Measurements from ENCODE around the gene CNMD.

The CNMD gene

DNA sequence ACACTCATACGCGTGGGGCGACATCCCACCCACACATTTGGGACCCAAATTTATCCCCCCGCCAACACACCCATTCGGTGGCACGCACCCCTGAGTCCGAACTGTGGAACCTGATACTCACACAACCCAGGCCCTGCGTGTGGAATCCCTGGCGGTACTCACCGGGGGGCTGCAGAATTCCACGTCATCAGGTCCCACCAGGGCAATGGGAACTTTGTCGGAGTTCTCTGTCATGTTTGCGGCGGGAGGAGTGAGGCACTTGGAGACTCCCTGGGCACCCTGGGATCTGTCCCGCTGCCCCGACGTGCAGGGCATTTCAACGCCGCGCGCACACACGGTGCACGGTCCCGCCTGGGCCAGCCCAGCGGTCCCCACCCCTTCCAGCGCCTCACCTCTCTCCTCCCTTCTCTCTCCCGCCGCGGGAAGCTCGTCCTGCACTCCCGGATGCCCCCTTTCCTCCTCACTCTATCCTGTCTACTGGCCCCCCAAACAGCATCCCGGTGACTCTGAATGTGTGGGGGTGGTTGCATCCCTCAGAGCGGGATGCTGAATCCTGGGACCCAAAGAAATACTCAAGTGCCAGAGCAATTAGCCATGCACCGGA lies at the start of gene CNMD:
Gene CNMD (minus strand): TSS at position 353 of the 604 bp plus-strand sequence. CDS start 119 bp downstream, at position 234.
- Mint-ChIP-seq H3K27me3 (peaks cover 37% of the 10 kb centered on the region), H3K27ac (no peak within 1 kb of the TSS), H3K4me3 (peak within 1 kb of the TSS; percentile 80), H3K4me1 (ENCODE audit: low read depth) (peaks cover 4% of the 10 kb centered on the region), H3K36me3 (no peaks in the 10 kb centered on the region), H3K9me3 (ENCODE audit: low read depth) (no peaks in the 10 kb centered on the region)

DNA sequence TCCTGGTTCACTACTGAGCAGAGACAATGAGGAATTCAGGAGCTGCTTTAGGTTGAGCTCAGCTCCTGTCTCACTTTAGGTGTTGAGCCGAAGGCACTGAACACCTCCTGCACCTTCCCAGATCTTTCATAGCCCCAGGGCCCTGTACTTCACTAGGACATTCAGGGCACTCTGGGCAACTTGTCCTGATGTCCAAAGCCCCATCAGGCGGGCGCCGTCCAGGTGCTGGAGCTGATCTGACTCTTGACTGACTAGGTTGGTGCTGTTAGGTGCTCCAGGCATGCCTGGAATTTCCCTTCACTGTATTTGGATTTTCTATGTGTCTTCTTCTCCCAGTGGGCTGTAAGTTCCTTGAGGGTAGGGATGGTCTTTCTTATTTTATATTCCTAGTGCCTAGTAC lies 48.4 kb upstream of the CNMD start:
- Mint-ChIP-seq H3K9me3 (ENCODE audit: low read depth) (no peaks in the 10 kb centered on the region), H3K4me1 (ENCODE audit: low read depth) (no peaks in the 10 kb centered on the region), H3K27ac (no peak overlapping the region), H3K36me3 (no peaks in the 10 kb centered on the region), H3K4me3 (no peak overlapping the region), H3K27me3 (no peaks in the 10 kb centered on the region)

DNA sequence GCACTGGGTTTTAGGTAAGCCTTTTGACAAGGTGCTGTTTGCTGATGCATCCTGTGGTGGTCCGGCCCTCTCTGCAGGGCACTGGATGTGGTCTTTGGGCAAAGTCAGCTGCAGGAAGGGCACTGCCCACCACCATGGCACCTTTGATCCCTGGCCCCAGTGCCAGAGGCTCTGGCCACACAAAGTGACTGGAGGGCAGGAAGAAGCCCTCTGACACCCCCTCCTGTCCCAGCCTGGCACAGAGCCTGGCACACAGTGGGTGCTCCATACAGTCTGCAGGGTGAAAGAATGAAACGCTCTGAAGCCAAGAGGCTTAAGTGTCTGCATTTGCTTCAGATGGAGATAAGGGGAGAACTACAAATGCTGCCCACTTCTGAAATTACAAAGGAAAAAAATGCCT lies 47.6 kb upstream of the CNMD start:
- Mint-ChIP-seq H3K27me3 (no peaks in the 10 kb centered on the region), H3K36me3 (no peaks in the 10 kb centered on the region), H3K4me1 (ENCODE audit: low read depth) (no peaks in the 10 kb centered on the region)

GRCh38 chr13:52786766-52787165 lies 47.1 kb upstream of the CNMD start:
- H3K4me3 Mint-ChIP-seq = no peak overlapping the region
- no peaks in the 10 kb centered on the region for H3K4me1 Mint-ChIP-seq (ENCODE audit: low read depth)
- no peaks in the 10 kb centered on the region for H3K27me3 Mint-ChIP-seq
- no peak overlapping the region for H3K27ac Mint-ChIP-seq
- no peaks in the 10 kb centered on the region for H3K9me3 Mint-ChIP-seq (ENCODE audit: low read depth)
- H3K36me3 Mint-ChIP-seq = no peaks in the 10 kb centered on the region

More for the DNA sequence above, 47.6 kb upstream of the CNMD start:
- no peak overlapping the region for H3K4me3 Mint-ChIP-seq
- no peak overlapping the region for H3K27ac Mint-ChIP-seq
- H3K9me3 Mint-ChIP-seq (ENCODE audit: low read depth) = no peaks in the 10 kb centered on the region

GRCh38 chr13:52785739-52786138 lies 46.1 kb upstream of the CNMD start:
- Mint-ChIP-seq H3K27ac (no peak overlapping the region), H3K4me3 (no peak overlapping the region), H3K27me3 (no peaks in the 10 kb centered on the region), H3K4me1 (ENCODE audit: low read depth) (no peaks in the 10 kb centered on the region), H3K36me3 (no peaks in the 10 kb centered on the region), H3K9me3 (ENCODE audit: low read depth) (no peaks in the 10 kb centered on the region)

DNA sequence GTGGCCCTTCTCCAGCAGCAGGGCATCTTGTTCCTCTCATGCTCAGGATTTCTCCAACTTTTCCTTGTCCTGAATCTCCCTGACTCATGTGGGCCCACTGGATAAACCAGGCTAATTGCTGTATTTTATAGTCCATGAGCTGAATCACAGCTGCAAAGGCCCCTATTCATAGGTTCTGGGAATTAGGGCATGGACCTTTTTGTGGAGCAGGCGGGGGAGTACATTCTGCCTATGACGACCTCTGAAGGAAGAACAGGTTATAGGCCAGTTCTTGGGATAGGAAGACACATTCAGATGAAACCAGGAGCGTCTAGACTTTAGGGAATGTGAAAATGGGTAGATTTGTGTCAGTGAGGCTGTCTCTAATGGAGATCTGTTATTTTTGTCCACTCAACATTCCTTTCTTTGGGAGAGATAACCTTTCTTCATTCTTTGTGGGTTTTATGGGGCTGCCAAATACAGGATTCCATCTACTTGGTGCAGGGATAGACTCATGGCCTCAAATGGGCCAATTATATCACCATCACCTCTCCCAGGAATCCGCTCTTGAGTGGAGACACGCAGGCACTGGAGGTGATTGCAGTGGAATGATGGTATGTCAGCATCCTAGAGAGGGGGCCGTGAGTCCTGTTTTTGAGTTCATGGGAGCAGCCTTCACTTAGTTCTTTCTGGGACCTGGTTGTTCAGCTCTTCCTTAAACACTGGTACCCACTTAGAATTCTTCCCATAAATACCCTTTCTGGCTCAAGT lies 45.1 kb upstream of the CNMD start:
- Mint-ChIP-seq H3K27me3 (no peaks in the 10 kb centered on the region), H3K36me3 (no peaks in the 10 kb centered on the region), H3K9me3 (ENCODE audit: low read depth) (no peaks in the 10 kb centered on the region), H3K4me3 (no peak overlapping the region), H3K4me1 (ENCODE audit: low read depth) (no peaks in the 10 kb centered on the region), H3K27ac (no peak overlapping the region)

DNA sequence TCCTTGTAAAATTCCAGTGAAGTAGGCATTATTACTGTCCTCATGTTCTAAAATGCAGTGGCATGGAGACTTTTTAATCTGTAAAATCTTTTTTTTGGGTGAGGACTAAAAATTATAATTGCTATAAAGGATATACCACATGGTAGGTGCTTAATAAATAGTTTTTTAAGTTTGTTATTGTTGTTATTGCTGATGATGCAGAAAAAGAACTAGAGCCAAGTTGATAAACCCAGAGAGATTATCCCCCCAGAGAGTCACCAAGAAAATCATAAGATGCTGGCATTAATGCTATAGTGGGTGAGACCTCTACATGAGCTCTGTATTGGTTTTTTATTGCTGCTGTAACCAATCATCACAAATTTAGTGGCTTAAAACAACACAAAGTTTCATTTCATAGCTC lies 44.3 kb upstream of the CNMD start:
- H3K36me3 Mint-ChIP-seq = no peaks in the 10 kb centered on the region
- H3K27ac Mint-ChIP-seq = no peak overlapping the region
- no peaks in the 10 kb centered on the region for H3K4me1 Mint-ChIP-seq (ENCODE audit: low read depth)
- no peak overlapping the region for H3K4me3 Mint-ChIP-seq
- H3K27me3 Mint-ChIP-seq = no peaks in the 10 kb centered on the region
- H3K9me3 Mint-ChIP-seq (ENCODE audit: low read depth) = no peaks in the 10 kb centered on the region

GRCh38 chr13:52782471-52783448 lies 43.1 kb upstream of the CNMD start:
- Mint-ChIP-seq H3K27ac (no peak overlapping the region), H3K27me3 (peaks cover 4% of the 10 kb centered on the region), H3K9me3 (ENCODE audit: low read depth) (no peaks in the 10 kb centered on the region), H3K36me3 (no peaks in the 10 kb centered on the region), H3K4me3 (no peak overlapping the region), H3K4me1 (ENCODE audit: low read depth) (no peaks in the 10 kb centered on the region)

DNA sequence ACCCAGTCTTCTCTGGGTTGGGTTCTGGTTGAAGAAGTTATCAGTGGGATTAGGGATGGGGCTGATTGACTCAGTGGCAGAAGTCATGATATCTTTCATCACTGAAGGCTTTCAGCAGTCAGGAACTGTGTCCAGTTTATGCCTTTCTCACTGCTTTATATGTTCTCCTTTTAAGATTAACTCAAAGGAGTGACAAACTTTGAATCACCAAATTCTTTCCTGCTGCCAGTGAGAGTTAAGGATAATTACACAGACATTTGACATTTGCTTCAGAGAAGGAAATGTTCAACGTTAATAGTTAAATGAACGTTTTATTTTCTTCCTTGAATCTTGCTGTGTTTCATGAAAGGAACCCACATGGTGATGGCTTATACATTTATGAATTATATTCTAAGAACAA lies 41.0 kb upstream of the CNMD start:
- Mint-ChIP-seq H3K4me1 (ENCODE audit: low read depth) (no peaks in the 10 kb centered on the region), H3K36me3 (no peaks in the 10 kb centered on the region), H3K9me3 (ENCODE audit: low read depth) (no peaks in the 10 kb centered on the region), H3K4me3 (no peak overlapping the region), H3K27me3 (peaks cover 6% of the 10 kb centered on the region), H3K27ac (no peak overlapping the region)

GRCh38 chr13:52780092-52780491 lies 40.5 kb upstream of the CNMD start:
- H3K4me1 Mint-ChIP-seq (ENCODE audit: low read depth) = no peaks in the 10 kb centered on the region
- no peak overlapping the region for H3K27ac Mint-ChIP-seq
- H3K27me3 Mint-ChIP-seq = peaks cover 6% of the 10 kb centered on the region
- H3K4me3 Mint-ChIP-seq = no peak overlapping the region
- no peaks in the 10 kb centered on the region for H3K36me3 Mint-ChIP-seq
- no peaks in the 10 kb centered on the region for H3K9me3 Mint-ChIP-seq (ENCODE audit: low read depth)

DNA sequence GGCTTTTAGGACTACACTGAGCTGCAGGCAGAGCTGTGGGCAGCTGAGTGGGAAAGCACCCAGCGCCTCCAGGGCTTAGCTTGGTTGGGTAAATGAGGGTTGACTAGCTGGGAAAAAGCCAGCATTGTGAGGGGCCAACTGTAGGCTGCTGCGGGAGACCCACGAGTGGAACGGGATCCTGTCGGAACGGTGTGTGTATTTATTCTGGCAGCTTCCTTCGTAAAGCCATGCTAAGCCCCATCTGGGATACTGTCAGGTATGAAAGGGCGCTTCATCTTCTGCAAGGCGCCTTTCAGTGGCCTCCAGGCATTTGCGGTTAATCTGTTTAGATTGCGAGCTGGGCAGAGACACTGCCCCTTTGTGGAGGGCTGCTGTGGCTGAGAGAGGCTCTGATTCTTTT lies 39.5 kb upstream of the CNMD start:
- Mint-ChIP-seq H3K36me3 (no peaks in the 10 kb centered on the region), H3K27me3 (peaks cover 6% of the 10 kb centered on the region), H3K27ac (no peak overlapping the region)

DNA sequence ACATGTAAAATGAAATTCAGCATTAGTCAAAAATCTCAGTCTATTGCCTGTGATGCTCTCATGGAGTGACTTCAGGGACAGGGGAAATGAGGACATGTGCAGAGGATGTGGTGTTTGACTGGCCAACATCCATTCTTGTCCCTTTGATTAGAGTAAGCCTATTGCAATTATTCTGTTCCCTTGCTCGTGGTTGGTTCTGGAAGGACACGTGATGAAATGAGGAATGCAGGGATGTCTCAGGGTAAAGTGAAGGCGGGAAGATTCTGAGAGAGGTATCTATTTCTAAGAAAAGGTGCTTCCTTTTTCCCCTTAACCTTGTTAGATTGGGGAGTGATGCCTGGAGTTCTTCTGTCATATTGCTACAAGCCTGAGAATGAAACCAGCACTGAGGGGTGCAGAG lies 37.1 kb upstream of the CNMD start:
- Mint-ChIP-seq H3K36me3 (no peaks in the 10 kb centered on the region), H3K9me3 (ENCODE audit: low read depth) (no peaks in the 10 kb centered on the region), H3K27ac (no peak overlapping the region), H3K27me3 (peaks cover 8% of the 10 kb centered on the region), H3K4me3 (no peak overlapping the region), H3K4me1 (ENCODE audit: low read depth) (no peaks in the 10 kb centered on the region)

More for the DNA sequence above, 39.5 kb upstream of the CNMD start:
- Mint-ChIP-seq H3K4me1 (ENCODE audit: low read depth) (no peaks in the 10 kb centered on the region), H3K4me3 (no peak overlapping the region), H3K9me3 (ENCODE audit: low read depth) (no peaks in the 10 kb centered on the region)

DNA sequence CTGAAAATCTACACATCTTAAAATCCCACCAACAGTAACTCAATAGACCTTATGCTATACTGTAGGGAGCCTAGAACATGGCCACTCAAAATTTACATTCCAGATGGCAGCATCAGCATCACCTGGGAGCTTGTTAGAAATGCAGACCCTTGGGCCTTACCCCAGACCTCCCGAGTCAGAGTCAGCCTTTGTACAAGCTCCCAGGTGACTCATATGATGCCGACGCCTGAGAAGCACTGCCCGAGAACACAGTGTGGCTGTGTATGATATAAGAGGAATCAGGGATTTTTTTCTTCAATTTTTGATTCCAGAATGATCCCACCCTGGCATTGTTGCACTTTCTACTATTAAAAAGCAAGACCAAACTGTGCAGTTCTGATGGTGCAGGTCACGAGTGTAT lies 35.9 kb upstream of the CNMD start:
- Mint-ChIP-seq H3K9me3 (ENCODE audit: low read depth) (no peaks in the 10 kb centered on the region), H3K36me3 (no peaks in the 10 kb centered on the region), H3K27me3 (peaks cover 8% of the 10 kb centered on the region), H3K27ac (no peak overlapping the region), H3K4me3 (no peak overlapping the region), H3K4me1 (ENCODE audit: low read depth) (no peaks in the 10 kb centered on the region)

DNA sequence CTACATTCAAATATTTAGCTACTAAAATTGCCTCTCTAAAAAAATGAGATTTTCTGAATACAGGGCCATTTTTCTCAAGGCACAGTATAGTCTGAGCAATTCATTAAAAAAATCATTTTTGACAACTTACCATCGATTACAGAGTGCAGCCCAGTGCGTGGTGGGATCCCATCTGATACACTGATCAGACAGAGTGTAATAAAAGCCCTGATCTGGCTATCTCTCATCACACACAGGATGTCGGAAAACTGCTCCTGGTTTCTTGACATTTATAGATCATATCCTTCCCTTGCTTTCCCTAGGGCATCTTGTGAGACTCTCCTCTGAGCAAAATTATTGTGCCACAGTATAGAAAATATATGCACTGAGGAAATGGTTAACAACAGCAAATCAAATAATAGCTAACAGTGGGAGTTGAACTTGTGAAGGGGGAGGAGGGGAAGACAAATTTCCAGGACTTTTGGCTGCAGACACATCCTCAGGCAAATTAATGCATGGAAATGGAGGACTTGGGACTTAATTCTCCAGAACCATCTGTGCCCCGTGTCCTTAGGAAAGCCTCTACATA lies 28.4 kb upstream of the CNMD start:
- Mint-ChIP-seq H3K27ac (no peak overlapping the region), H3K4me3 (no peak overlapping the region), H3K27me3 (peaks cover 9% of the 10 kb centered on the region), H3K36me3 (no peaks in the 10 kb centered on the region), H3K9me3 (ENCODE audit: low read depth) (no peaks in the 10 kb centered on the region), H3K4me1 (ENCODE audit: low read depth) (no peaks in the 10 kb centered on the region)
